Measurements from ENCODE around the gene INPP5J. TPM values are rescaled to one million over a fixed set of nuclear protein-coding genes. Genes with fewer than 3 reads are reported as not detected.

INPP5J gene
- total RNA-seq, 1 experiment from 2014 or later = 4.2 TPM

DNA sequence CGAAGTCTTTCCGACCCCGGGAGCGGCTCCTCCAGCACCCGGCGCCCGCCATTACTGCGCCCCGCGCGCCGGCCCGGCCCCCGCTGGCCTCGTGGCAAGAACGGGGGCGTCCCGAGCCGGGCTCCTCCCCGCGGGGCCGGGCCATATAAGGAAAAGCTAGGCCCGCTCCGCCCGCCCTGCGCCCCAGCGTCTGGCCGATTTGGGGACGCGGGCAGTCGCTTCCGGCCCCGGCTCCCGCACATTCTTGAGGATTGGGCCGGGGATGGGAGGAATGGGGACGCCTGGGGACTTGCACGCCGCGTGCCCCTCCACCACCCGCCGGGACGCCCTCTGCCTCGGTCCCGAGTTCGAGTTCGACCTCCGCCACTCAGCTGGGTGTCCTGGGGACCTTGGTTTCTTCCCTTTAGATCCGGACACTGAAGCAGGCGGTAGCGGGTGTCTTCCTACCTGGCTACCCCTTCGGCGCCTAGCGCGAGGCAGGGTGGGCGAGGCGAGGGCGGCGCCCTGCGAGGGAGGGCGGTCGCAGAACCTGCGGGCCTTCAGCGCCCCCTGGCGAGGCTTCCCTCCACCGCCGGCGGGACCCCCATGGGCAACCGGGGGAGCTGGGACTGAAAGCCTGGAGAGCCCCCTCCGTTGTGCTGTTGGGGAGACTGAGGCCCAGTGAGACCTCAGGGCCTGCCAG is 37.8 kb upstream of the INPP5J start:
- peaks cover 28% of the 10 kb centered on the region for H3K4me1 Mint-ChIP-seq (ENCODE audit: low read depth, unreplicated experiment)
- H3K27me3 Mint-ChIP-seq (ENCODE audit: unreplicated experiment) = no peaks in the 10 kb centered on the region
- CTCF ChIA-PET = interaction anchor here (0.7 to 1.2 kb wide), 2 partner anchors 116 to 138 kb away, joined by 3 to 8 read pairs; partner anchors contain the start of genes MORC2 and TUG1
- peak overlapping the region; percentile 77 for H3K27ac Mint-ChIP-seq (ENCODE audit: unreplicated experiment)
- no TSS peak for BruUV-seq (replicated peaks)
- H3K36me3 Mint-ChIP-seq (ENCODE audit: insufficient read depth, unreplicated experiment) = peaks cover 43% of the 10 kb centered on the region
- peak; percentile 79 for DNase-seq
- TF ChIP-seq, protein P1, sequence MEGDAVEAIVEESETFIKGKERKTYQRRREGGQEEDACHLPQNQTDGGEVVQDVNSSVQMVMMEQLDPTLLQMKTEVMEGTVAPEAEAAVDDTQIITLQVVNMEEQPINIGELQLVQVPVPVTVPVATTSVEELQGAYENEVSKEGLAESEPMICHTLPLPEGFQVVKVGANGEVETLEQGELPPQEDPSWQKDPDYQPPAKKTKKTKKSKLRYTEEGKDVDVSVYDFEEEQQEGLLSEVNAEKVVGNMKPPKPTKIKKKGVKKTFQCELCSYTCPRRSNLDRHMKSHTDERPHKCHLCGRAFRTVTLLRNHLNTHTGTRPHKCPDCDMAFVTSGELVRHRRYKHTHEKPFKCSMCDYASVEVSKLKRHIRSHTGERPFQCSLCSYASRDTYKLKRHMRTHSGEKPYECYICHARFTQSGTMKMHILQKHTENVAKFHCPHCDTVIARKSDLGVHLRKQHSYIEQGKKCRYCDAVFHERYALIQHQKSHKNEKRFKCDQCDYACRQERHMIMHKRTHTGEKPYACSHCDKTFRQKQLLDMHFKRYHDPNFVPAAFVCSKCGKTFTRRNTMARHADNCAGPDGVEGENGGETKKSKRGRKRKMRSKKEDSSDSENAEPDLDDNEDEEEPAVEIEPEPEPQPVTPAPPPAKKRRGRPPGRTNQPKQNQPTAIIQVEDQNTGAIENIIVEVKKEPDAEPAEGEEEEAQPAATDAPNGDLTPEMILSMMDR (IDR thresholded peaks at IDR 0.05; ENCODE audit: unreplicated experiment) = peak; percentile 82
- no peaks in the 10 kb centered on the region for H3K9me3 Mint-ChIP-seq (ENCODE audit: low read depth, unreplicated experiment)
- peak overlapping the region; percentile 60 for H3K4me3 Mint-ChIP-seq (ENCODE audit: low read depth, unreplicated experiment)
- intact Hi-C loops (cut with micrococcal nuclease; ENCODE audit: unreplicated experiment) = loop anchor here (5.0 kb wide), 1 partner anchor 118 kb away; the partner anchor contains the start of genes MORC2 and TUG1

DNA sequence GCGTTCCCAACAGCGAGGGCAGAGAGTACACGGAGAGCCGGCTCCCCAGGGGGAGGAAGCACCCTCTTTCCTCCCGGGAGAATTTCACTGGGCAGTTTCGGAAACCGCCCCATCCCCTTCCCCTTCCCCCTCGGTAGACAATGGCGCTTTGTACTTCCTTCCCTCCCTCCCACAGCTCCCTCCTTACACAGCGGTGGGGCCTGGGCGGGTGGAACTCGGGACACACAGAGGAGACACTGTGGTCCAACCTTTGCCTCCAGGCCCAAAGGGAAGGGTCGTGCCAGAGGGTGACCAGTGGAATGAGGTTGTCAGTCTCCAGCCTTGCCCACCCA is 37.3 kb upstream of the INPP5J start:
- CTCF ChIA-PET = interaction anchor here (0.6 to 1.2 kb wide), 3 partner anchors 116 to 358 kb away, joined by 3 to 8 read pairs (median 4); partner anchors contain the start of genes MORC2 and TUG1
- Mint-ChIP-seq H3K36me3 (ENCODE audit: insufficient read depth, unreplicated experiment) (peaks cover 41% of the 10 kb centered on the region), H3K27me3 (ENCODE audit: unreplicated experiment) (no peaks in the 10 kb centered on the region), H3K4me1 (ENCODE audit: low read depth, unreplicated experiment) (peaks cover 28% of the 10 kb centered on the region), H3K9me3 (ENCODE audit: low read depth, unreplicated experiment) (no peaks in the 10 kb centered on the region), H3K27ac (ENCODE audit: unreplicated experiment) (peak overlapping the region; percentile 77), H3K4me3 (ENCODE audit: low read depth, unreplicated experiment) (peak overlapping the region; percentile 60)
- no TSS peak for BruUV-seq (replicated peaks)
- peak; percentile 41 for DNase-seq
- TF ChIP-seq, protein P1 (IDR thresholded peaks at IDR 0.05; ENCODE audit: unreplicated experiment) = no peak
- intact Hi-C loops (cut with micrococcal nuclease; ENCODE audit: unreplicated experiment) = no loop called here

DNA sequence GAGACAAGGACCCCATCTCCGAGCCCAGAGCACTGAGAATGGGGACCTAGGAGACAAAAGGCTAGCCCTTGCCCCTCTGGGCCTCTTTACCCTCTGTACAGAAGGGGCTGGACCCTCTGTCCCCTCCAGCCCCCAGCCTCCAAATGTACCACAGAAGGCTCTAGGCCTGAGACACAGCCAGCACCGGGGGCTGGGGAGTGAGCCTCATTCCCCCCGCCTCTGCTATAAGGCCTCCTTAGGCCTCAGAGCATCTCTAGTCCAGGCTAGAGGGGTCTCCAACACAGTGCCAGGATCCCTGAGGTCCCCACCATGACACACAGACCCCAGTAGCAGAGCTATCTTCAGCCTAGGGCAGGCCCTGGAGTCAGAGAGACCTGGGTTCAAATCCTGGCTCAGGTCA is 36.8 kb upstream of the INPP5J start:
- CTCF ChIA-PET = interaction anchor here (0.6 kb wide), 1 partner anchor 358 kb away, joined by 4 read pairs; no protein-coding TSS in a partner anchor
- Mint-ChIP-seq H3K9me3 (ENCODE audit: low read depth, unreplicated experiment) (no peaks in the 10 kb centered on the region), H3K4me1 (ENCODE audit: low read depth, unreplicated experiment) (peaks cover 28% of the 10 kb centered on the region), H3K27me3 (ENCODE audit: unreplicated experiment) (no peaks in the 10 kb centered on the region), H3K36me3 (ENCODE audit: insufficient read depth, unreplicated experiment) (peaks cover 36% of the 10 kb centered on the region), H3K27ac (ENCODE audit: unreplicated experiment) (no peak overlapping the region), H3K4me3 (ENCODE audit: low read depth, unreplicated experiment) (no peak overlapping the region)
- TF ChIP-seq, protein P1 (IDR thresholded peaks at IDR 0.05; ENCODE audit: unreplicated experiment) = no peak
- intact Hi-C loops (cut with micrococcal nuclease; ENCODE audit: unreplicated experiment) = no loop called here
- BruUV-seq (replicated peaks) = no TSS peak
- no peak for DNase-seq

DNA sequence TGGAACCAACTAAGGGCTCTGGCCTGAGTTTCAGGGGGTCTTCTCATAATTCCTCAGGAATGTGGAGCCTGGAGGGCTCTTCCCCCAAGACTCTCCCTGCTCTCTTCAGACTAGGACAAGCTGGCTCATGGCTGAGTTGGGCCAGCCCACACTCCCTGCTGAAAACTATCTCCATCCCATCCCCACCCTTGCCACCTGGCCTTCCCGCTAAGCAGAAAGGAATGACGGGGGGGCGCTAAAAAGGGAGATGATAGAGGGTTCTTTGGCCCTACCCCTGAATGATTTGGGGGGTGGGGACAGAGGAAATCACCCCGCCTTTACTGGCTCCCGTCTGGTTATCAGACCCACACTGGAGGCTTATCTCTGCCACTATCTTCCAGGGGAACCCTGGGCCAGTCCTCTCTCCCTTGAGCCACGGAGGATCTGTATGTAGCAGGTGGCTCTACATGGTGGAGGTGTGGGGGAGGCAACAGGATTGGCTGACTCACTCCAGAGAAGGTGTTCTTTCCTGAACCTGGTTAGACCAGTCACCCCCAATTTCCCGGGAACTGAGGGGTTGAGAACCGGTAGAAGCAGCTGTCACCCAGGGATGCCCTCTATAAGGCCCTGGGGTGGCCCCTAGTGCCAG is 35.9 kb upstream of the INPP5J start:
- Mint-ChIP-seq H3K27ac (ENCODE audit: unreplicated experiment) (no peak overlapping the region), H3K4me3 (ENCODE audit: low read depth, unreplicated experiment) (no peak overlapping the region), H3K27me3 (ENCODE audit: unreplicated experiment) (no peaks in the 10 kb centered on the region), H3K36me3 (ENCODE audit: insufficient read depth, unreplicated experiment) (peaks cover 27% of the 10 kb centered on the region), H3K9me3 (ENCODE audit: low read depth, unreplicated experiment) (no peaks in the 10 kb centered on the region), H3K4me1 (ENCODE audit: low read depth, unreplicated experiment) (peaks cover 22% of the 10 kb centered on the region)
- CTCF ChIA-PET = no interaction called here
- intact Hi-C loops (cut with micrococcal nuclease; ENCODE audit: unreplicated experiment) = no loop called here
- no TSS peak for BruUV-seq (replicated peaks)
- no peak for DNase-seq
- TF ChIP-seq, protein P1 (IDR thresholded peaks at IDR 0.05; ENCODE audit: unreplicated experiment) = no peak

Measured in Calu3 (cell line).